SU-DHL-6 (cell line): ENCODE results near the gene PRSS56.

Experiments
- EZH2phosphoT487 ChIP-seq: fragments of 200-600 bp; sonication (generic), shearing (Covaris generic); conservative IDR thresholded peaks from 2 replicates; pipeline ENCODE4 v1.6.1; 2018; ENCODE audit warnings: mild to moderate bottlenecking, antibody characterized with exemption, low read length, moderate library complexity, mixed read lengths
- TF ChIP-seq, protein P1 (sequence below): fragments of 200-600 bp; sonication (generic); IDR thresholded peaks from one replicate; pipeline ENCODE4 v1.5.1; 2017; ENCODE audit warnings: antibody characterized with exemption, mild to moderate bottlenecking, low read length, moderate library complexity; ENCODE audit not compliant: insufficient read depth, poor library complexity, severe bottlenecking

DNA sequence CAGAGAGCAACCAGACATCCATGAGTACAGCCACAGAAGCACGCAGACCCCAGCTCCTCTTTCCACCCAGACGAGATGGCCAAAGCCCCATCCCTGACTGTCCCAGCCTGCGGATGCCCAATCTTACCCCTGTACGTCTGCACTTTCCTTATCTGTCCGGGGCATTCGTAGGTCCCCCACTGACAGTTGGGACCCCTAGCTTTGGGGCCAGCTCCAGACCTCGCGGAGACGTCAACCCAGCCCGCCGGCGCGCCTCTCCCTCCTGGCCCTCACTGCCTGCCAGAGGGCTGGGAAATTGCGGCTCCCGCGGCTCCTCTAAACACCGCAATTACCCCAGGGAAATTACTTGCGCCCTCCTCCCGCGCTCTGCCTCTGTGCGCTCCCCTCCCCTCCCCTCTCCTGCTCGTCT, 34.8 kb upstream of the PRSS56 start:
- TF ChIP-seq, protein P1, sequence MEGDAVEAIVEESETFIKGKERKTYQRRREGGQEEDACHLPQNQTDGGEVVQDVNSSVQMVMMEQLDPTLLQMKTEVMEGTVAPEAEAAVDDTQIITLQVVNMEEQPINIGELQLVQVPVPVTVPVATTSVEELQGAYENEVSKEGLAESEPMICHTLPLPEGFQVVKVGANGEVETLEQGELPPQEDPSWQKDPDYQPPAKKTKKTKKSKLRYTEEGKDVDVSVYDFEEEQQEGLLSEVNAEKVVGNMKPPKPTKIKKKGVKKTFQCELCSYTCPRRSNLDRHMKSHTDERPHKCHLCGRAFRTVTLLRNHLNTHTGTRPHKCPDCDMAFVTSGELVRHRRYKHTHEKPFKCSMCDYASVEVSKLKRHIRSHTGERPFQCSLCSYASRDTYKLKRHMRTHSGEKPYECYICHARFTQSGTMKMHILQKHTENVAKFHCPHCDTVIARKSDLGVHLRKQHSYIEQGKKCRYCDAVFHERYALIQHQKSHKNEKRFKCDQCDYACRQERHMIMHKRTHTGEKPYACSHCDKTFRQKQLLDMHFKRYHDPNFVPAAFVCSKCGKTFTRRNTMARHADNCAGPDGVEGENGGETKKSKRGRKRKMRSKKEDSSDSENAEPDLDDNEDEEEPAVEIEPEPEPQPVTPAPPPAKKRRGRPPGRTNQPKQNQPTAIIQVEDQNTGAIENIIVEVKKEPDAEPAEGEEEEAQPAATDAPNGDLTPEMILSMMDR = no peak
- no peak for TF ChIP-seq EZH2phosphoT487
